NCI-H748 (cell line): ENCODE results near the gene SERTAD2.

Source experiments
- DNase-seq: peaks from one replicate; lab custom pipeline; 2025; ENCODE audit not compliant: unreplicated experiment; lab: John Stamatoyannopoulos, UW

Gene SERTAD2

DNA sequence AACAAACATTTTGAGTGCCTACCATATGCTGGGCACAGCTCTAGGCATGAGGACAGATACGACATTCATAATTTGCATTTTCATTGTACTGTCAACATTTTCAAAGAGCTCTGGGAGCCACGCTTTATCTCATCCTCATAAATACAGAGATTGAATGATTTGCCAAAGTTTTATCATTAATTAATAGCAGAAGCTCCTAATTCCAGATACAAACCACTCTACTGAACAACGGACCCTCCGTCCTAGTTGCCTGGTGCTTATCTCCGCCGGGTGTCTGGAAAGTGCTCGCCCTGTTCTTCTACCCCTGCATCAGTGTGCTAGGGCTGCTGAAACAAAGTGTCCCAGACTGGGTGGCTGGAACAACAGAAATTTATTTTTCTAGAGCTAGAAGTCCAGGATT lies 23.8 kb downstream of the SERTAD2 start:
- no peak for DNase-seq

- no peak for DNase-seq
These were observed 24.4 kb downstream of the SERTAD2 start for GRCh38 chr2:64629329-64629781.

DNA sequence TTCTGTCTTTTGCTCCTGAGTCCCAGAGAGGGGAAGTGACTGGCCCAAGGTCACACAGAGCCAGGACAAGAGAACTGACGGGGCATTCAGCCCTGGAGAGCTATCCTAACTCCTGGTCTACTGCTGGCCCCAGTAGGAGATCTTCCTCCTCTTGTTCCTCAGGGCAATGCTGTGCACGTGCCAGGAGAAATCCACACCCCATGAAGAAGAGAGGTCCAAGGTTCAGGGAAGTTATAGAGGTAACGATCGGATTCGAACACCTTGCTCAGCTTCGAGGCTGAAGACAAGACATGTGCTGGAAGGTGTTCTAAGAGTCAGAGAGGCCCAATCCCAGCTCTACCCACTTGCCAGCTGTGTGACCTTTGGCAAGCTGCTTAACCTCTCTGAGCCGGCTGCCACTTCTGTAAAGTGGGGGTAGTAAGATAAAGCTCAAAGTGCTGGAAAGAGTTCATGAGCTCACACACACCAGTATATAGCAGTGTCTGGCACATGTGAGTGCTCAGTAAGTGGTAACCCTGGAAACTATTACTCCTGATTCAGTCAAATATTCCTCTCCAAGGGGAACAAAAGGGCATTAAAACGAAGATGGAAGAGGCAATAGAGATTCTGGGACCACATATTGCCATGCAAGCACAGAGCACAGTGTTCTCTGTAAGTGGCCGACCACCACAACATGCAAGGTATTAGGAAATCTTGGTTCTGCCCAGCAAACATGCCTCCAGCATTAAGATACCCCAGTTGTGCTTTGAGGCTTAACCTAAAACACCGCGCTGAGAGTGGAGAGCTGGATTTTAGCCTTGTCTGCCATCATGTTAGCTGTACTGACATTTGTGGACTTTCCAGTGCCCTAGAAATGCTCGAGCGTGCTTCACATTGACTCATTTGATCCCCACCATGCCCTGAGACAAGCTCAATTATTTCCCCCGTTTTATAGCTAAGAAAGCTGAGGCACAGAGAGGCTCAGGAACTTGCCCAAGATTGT lies 25.6 kb downstream of the SERTAD2 start:
- no peak for DNase-seq

DNA sequence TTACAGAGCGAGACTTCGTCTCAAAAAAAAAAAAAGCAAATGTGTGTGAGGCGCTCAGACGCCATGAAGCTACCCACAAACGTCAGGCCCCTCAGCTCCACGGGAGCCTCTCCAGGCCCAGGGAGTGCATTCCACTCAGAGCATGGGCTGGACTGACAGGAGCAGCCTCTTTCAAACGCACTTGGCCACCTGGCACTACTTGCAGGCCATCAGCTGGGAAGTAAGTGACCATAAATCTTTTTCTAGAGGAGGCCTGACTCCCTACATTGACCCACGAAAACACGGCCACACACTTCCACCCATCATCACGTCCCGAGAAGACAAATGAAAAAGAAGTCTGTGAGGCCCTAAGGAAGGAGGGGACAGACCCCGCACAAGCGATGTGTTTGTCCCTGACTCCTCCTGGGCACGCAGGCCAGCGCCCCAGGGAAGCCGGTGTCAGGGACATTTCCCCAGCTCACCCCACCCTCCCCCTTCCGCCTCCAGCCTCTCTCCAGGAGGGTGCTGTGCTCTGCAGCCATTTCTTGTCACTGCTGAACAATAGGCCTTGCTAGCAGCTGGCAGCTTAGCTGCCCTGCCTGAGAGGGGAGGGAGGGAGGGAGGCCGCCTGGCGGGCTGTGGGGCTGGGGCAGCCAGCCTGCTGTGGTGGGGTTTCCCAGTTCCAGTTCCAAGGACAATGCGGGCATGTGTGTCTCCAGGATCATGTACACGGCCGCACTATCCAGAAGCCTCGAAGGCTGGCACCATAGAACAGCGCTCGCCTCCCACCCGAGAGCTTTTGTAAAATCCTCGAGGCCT lies 26.6 kb downstream of the SERTAD2 start:
- peak; percentile 33 for DNase-seq

GRCh38 chr2:64626146-64626809 lies 27.4 kb downstream of the SERTAD2 start:
- DNase-seq: no peak

- no peak for DNase-seq
These were observed 28.2 kb downstream of the SERTAD2 start for GRCh38 chr2:64625299-64626145.

- DNase-seq: no peak
These were observed 28.9 kb downstream of the SERTAD2 start for GRCh38 chr2:64624862-64625261.

DNA sequence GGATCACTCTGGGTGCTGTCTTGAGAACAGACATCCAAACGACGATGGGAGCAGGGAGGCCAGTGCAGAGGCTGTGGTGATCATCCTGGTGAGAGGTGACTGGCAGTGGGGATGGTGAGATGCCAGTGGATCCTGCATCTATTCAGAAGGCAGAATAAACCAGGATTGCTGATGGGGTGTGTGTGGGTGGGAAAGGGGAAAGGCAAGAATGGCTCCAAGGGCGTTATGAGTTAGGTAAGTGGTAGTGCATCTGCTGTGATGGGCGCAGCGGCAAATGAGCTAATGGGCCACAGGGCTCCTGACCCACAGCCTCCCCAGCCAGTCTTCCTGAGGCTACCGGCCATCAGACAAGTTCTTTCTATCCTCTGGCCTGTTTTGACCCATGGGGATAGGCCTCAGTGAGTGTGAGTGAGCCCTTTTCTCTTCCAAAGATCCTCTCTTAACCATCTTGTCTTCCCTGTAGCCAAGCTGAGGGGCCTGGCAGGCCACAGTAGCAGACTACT lies 29.6 kb downstream of the SERTAD2 start:
- no peak for DNase-seq

DNA sequence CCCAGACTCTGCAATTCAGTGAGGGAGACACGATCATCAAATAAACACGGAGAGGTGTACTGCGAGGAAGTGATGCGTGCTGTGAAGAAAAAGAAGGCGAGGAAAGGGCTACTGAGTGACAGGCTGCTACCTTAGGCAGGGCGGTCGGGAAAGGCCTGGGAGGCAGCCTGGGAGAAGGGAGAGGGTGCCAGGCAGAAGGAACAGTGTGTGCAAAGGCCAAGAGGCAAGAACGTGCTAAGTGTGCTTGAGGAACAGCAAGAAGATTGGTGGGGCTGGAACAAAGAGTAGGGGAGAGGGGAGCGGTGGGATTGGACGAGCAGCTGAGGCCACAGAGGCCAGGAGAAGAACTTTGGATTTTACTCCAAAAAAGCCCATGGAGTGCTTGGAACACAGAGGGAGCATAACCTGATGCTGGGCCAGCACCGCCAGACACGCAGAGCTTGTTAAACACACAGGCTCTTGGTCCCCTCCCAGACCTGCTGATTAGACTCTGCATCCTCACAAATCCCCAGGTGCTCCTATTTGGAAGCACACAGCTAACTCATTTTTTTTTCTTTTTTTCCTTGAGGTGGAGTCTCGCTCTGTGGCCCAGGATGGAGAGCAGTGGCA lies 30.4 kb downstream of the SERTAD2 start:
- no peak for DNase-seq

DNA sequence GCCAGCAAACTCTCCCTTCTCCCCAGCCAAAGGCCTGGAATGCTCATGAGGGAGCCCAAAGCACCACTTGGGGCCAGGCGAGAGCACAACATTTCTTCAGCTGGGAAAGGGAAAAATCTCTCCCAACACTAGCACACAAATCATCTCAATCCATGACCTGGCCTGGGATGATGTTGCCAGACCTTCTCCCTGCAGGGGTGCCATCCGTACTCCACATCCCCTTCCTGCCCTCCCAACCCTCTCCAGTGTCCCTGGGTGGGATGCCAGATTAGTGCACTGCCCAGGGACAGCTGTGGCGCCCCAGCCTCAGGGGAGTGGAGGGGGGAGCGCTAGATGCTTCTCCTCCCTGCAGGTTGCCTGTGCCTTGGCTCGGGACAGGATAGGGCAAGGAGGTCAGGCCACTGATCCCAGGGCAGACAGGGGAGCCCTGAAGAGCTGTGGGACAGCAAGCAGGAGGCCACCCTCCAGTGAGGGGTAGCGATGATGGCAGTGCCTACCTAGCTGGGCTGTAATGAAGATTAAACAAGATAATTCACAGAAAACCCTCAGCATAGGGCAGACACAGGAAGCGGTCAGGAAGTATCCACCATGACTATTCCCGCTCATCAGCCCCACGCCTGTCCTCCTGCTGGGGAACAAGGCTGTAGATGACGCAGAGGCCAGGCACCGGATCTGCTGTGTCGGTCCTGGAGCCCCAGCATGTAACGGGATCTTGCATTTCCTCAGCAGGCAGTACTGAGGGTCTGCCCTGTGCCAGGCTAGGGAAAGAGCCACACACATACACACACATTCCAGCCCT lies 31.1 kb downstream of the SERTAD2 start:
- no peak for DNase-seq

DNA sequence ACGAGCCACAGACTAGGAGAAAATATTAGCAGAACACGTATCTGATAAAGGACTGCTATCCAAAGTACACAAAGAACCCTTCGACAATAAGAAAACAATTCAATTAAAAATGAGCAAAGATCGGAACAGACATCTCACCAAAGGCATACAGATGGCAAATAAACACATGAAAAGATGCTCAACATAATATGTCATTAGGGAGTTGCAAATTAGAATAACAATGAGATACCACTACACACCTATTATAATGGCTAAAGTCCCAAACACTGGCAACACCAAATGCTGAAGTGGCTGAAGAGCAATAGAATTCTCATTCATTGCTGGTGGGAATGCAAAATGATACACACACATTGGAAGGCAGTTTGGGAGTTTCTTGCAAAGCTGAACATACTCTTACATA lies 33.1 kb downstream of the SERTAD2 start:
- DNase-seq: no peak

DNA sequence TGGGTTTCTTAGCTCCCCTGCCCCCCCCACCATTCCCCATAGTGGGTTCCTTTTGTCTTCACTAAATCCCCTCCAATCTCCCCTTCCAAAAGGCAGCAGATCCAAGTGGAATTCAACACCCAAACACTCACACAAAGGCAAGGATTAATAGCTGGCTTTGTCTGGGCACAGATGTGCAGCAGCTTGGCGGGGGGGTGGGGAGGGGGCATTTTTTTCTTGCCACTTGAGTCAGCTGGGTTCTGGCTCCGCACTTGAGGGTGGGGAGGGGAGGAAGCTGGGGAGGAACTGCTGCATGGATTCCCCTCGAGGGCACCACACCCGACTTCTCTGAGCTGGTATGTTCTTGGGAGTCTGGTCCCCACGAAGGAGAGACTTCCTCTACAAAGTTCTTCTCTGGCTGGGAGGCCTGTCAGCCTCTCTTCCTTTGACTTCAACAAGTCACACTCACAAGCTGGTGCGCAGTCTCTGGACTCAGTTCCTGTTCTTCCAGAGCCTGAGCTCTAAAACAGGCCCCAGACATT lies 36.0 kb downstream of the SERTAD2 start:
- no peak for DNase-seq

- DNase-seq: no peak
These were observed 37.7 kb downstream of the SERTAD2 start for GRCh38 chr2:64615844-64616536.

- DNase-seq: no peak
These were observed 38.4 kb downstream of the SERTAD2 start for GRCh38 chr2:64615192-64615763.

- DNase-seq: no peak
These were observed 40.4 kb downstream of the SERTAD2 start for GRCh38 chr2:64613276-64613675.

GRCh38 chr2:64612575-64613195 lies 41.0 kb downstream of the SERTAD2 start:
- DNase-seq: no peak

- no peak for DNase-seq
These were observed 43.3 kb downstream of the SERTAD2 start for GRCh38 chr2:64610316-64610855.
